HEK293 (cell line): ENCODE measurements around the gene ELOVL6.
"Not testable (repeated sequence)": the region's sequence is repeated elsewhere in the genome, so short reads cannot be mapped to it uniquely, and the experiment has no call there.

Experiments
- CTCF ChIA-PET: fragments of 350-600 bp; formaldehyde crosslinking; extraction: SDS; loops from one replicate; lab custom pipeline; 2021; ENCODE audit warnings: antibody characterized with exemption; lab: Yijun Ruan, JAX
- POLR2A ChIA-PET: fragments of 300-600 bp; formaldehyde crosslinking; extraction: SDS; loops from one replicate; lab custom pipeline; 2020; ENCODE audit warnings: antibody characterized with exemption, inconsistent platforms; lab: Yijun Ruan, JAX
- H3K27ac ChIP-seq: fragments of 200-500 bp; sonication (Bioruptor generic); 2 replicates; pipeline ENCODE4 v1.5.1; 2014; ENCODE audit warnings: low read depth, low read length, control low read depth, inconsistent platforms; ENCODE audit errors: extremely low read depth
- H3K36me3 ChIP-seq, 2 experiments: fragments of 200-500 bp in 1 of 2; sonication (Bioruptor generic) in 1 of 2; 1 replicate in 1 of 2; 2 replicates in 1 of 2; pipeline ENCODE4 v1.5.1; 2014 to 2017; ENCODE audit warnings: inconsistent platforms in 2 of 2, low read length in 2 of 2; ENCODE audit not compliant: control insufficient read depth in 2 of 2, insufficient read depth in 1 of 2
- H3K4me1 ChIP-seq: fragments of 200-500 bp; sonication (Bioruptor generic); 2 replicates; pipeline ENCODE4 v1.5.1; 2014; ENCODE audit warnings: mild to moderate bottlenecking, low read length, inconsistent platforms; ENCODE audit not compliant: control insufficient read depth, insufficient read depth
- H3K4me3 ChIP-seq: 2 replicates; pipeline ENCODE4 v1.5.1; 2011; ENCODE audit warnings: low read depth, mild to moderate bottlenecking, control low read depth, low read length, moderate library complexity
- H3K9me3 ChIP-seq: fragments of 200-500 bp; sonication (Bioruptor generic); 2 replicates; pipeline ENCODE4 v1.5.1; 2014; ENCODE audit warnings: low read depth, low read length, inconsistent platforms; ENCODE audit not compliant: control insufficient read depth, insufficient read depth
- FEZF1 ChIP-seq: fragments of 450-650 bp; formaldehyde crosslinking; IDR thresholded peaks from 2 replicates; pipeline ENCODE4 v1.5.1; 2016; ENCODE audit warnings: missing biosample characterization, missing genetic modification characterization
- HOXD13 ChIP-seq: sonication (generic); formaldehyde crosslinking; IDR thresholded peaks from 2 replicates; pipeline ENCODE4 v1.8.0; 2022; ENCODE audit warnings: missing genetic modification reagents, borderline replicate concordance
- MZF1 ChIP-seq: fragments of 450-650 bp; formaldehyde crosslinking; IDR thresholded peaks from 2 replicates; pipeline ENCODE4 v1.5.1; 2017; ENCODE audit warnings: missing biosample characterization, missing genetic modification characterization, borderline replicate concordance
- TRIM28 ChIP-seq: IDR thresholded peaks from 2 replicates; pipeline ENCODE4 v1.6.1; 2011; ENCODE audit warnings: low read length, control low read depth, borderline replicate concordance
- WT1 ChIP-seq: fragments of 450-650 bp; formaldehyde crosslinking; IDR thresholded peaks from 2 replicates; pipeline ENCODE4 v1.5.1; 2016; ENCODE audit warnings: missing biosample characterization, missing genetic modification characterization
- ZBTB48 ChIP-seq: fragments of 450-650 bp; formaldehyde crosslinking; IDR thresholded peaks from 2 replicates; pipeline ENCODE4 v1.5.1; 2016; ENCODE audit warnings: missing biosample characterization, missing genetic modification characterization
- ZBTB8A ChIP-seq: fragments of 450-650 bp; formaldehyde crosslinking; IDR thresholded peaks from 2 replicates; pipeline ENCODE4 v1.5.1; 2016; ENCODE audit warnings: missing biosample characterization, missing genetic modification characterization
- ZFHX2 ChIP-seq: fragments of 450-650 bp; formaldehyde crosslinking; conservative IDR thresholded peaks from 2 replicates; pipeline ENCODE4 v1.5.1; 2016; ENCODE audit warnings: missing biosample characterization, missing genetic modification characterization
- ZFP69B ChIP-seq: fragments of 450-650 bp; formaldehyde crosslinking; IDR thresholded peaks from 2 replicates; pipeline ENCODE4 v1.5.1; 2016; ENCODE audit warnings: missing biosample characterization, missing genetic modification characterization
- ZNF148 ChIP-seq: fragments of 450-650 bp; formaldehyde crosslinking; IDR thresholded peaks from 2 replicates; pipeline ENCODE4 v1.5.0; 2017; ENCODE audit warnings: missing biosample characterization, missing genetic modification characterization, borderline replicate concordance
- ZNF350 ChIP-seq: fragments of 450-650 bp; formaldehyde crosslinking; IDR thresholded peaks from 2 replicates; pipeline ENCODE4 v1.5.0; 2017; ENCODE audit warnings: missing biosample characterization, mild to moderate bottlenecking, missing genetic modification characterization
- ZNF530 ChIP-seq: fragments of 450-650 bp; formaldehyde crosslinking; IDR thresholded peaks from 2 replicates; pipeline ENCODE4 v1.5.1; 2016; ENCODE audit warnings: low read depth, missing biosample characterization, missing genetic modification characterization
- ZNF707 ChIP-seq: fragments of 450-650 bp; formaldehyde crosslinking; IDR thresholded peaks from 2 replicates; pipeline ENCODE4 v1.5.1; 2016; ENCODE audit warnings: missing biosample characterization, missing genetic modification characterization
- ZSCAN16 ChIP-seq: fragments of 450-650 bp; formaldehyde crosslinking; IDR thresholded peaks from 2 replicates; pipeline ENCODE4 v1.5.1; 2016; ENCODE audit warnings: missing biosample characterization, missing genetic modification characterization
- TF ChIP-seq, protein P1 (sequence below): fragments of 450-650 bp; formaldehyde crosslinking; IDR thresholded peaks from 2 replicates; pipeline ENCODE4 v1.5.1; 2016; ENCODE audit warnings: missing biosample characterization, missing genetic modification characterization
- TF ChIP-seq, protein P2 (sequence below): fragments of 450-650 bp; formaldehyde crosslinking; optimal IDR thresholded peaks from 2 replicates; pipeline ENCODE3; 2016; ENCODE audit warnings: missing biosample characterization, mild to moderate bottlenecking, missing genetic modification characterization
- TF ChIP-seq, protein P3 (sequence below): fragments of 450-650 bp; formaldehyde crosslinking; IDR thresholded peaks from 2 replicates; pipeline ENCODE4 v1.5.1; 2016; ENCODE audit warnings: missing biosample characterization, missing genetic modification characterization, borderline replicate concordance
- TF ChIP-seq, protein P4 (sequence below): fragments of 450-650 bp; formaldehyde crosslinking; IDR thresholded peaks from 2 replicates; pipeline ENCODE4 v1.5.1; 2016; ENCODE audit warnings: missing biosample characterization, missing genetic modification characterization

ELOVL6 gene

GRCh38 chr4:110245577-110245976, 47.2 kb upstream of the ELOVL6 start:
- POLR2A ChIA-PET: no interaction called here

DNA sequence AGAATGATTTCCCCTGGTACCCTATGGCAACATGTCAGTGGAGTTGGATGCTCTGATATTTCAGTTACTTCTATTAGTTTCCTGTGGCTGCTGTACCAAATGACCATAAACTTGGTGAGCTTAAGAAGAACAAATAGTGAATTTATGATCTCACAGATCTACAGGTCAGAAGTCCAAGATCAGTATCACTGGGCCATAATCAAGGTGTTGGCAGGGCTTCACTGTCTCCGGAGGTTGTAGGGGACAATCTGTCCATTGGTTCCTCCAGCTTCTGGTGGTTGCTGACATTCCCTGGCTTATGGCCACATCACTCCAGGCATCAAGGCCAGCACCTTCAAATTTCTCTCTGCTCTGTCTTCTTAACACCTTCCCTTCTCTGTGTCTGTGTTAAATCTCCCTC, 37.9 kb upstream of the ELOVL6 start:
- TF ChIP-seq, protein P1, sequence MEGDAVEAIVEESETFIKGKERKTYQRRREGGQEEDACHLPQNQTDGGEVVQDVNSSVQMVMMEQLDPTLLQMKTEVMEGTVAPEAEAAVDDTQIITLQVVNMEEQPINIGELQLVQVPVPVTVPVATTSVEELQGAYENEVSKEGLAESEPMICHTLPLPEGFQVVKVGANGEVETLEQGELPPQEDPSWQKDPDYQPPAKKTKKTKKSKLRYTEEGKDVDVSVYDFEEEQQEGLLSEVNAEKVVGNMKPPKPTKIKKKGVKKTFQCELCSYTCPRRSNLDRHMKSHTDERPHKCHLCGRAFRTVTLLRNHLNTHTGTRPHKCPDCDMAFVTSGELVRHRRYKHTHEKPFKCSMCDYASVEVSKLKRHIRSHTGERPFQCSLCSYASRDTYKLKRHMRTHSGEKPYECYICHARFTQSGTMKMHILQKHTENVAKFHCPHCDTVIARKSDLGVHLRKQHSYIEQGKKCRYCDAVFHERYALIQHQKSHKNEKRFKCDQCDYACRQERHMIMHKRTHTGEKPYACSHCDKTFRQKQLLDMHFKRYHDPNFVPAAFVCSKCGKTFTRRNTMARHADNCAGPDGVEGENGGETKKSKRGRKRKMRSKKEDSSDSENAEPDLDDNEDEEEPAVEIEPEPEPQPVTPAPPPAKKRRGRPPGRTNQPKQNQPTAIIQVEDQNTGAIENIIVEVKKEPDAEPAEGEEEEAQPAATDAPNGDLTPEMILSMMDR (tag by site-specific recombination): no peak
- TF ChIP-seq MZF1 (tag by site-specific recombination) (no peak), ZBTB8A (tag by site-specific recombination) (no peak), ZSCAN16 (tag by site-specific recombination) (no peak)
- TF ChIP-seq, protein P2, sequence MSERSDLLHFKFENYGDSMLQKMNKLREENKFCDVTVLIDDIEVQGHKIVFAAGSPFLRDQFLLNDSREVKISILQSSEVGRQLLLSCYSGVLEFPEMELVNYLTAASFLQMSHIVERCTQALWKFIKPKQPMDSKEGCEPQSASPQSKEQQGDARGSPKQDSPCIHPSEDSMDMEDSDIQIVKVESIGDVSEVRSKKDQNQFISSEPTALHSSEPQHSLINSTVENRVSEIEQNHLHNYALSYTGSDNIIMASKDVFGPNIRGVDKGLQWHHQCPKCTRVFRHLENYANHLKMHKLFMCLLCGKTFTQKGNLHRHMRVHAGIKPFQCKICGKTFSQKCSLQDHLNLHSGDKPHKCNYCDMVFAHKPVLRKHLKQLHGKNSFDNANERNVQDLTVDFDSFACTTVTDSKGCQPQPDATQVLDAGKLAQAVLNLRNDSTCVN (tag by site-specific recombination): no peak
- TF ChIP-seq, protein P3, sequence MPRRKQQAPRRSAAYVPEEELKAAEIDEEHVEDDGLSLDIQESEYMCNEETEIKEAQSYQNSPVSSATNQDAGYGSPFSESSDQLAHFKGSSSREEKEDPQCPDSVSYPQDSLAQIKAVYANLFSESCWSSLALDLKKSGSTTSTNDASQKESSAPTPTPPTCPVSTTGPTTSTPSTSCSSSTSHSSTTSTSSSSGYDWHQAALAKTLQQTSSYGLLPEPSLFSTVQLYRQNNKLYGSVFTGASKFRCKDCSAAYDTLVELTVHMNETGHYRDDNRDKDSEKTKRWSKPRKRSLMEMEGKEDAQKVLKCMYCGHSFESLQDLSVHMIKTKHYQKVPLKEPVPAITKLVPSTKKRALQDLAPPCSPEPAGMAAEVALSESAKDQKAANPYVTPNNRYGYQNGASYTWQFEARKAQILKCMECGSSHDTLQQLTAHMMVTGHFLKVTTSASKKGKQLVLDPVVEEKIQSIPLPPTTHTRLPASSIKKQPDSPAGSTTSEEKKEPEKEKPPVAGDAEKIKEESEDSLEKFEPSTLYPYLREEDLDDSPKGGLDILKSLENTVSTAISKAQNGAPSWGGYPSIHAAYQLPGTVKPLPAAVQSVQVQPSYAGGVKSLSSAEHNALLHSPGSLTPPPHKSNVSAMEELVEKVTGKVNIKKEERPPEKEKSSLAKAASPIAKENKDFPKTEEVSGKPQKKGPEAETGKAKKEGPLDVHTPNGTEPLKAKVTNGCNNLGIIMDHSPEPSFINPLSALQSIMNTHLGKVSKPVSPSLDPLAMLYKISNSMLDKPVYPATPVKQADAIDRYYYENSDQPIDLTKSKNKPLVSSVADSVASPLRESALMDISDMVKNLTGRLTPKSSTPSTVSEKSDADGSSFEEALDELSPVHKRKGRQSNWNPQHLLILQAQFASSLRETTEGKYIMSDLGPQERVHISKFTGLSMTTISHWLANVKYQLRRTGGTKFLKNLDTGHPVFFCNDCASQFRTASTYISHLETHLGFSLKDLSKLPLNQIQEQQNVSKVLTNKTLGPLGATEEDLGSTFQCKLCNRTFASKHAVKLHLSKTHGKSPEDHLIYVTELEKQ (tag by site-specific recombination): no peak
- CTCF ChIA-PET: no interaction called here
- H3K36me3 ChIP-seq: no peaks in the 10 kb centered on the region
- H3K9me3 ChIP-seq: no peaks in the 10 kb centered on the region
- no peak overlapping the region for H3K4me3 ChIP-seq
- no peaks in the 10 kb centered on the region for H3K4me1 ChIP-seq
- H3K27ac ChIP-seq: no peak overlapping the region
- POLR2A ChIA-PET: no interaction called here

More at GRCh38 chr4:110245577-110245976, 47.2 kb upstream of the ELOVL6 start:
- Histone ChIP-seq H3K36me3 (no peaks in the 10 kb centered on the region), H3K4me1 (no peaks in the 10 kb centered on the region), H3K9me3 (no peaks in the 10 kb centered on the region)
- TF ChIP-seq ZNF707 (no peak), WT1 (tag by site-specific recombination) (0 out of 2 replicates have a peak, but pooled peaks have one; percentile 32), HOXD13 (CRISPR knock-in tag) (no peak), ZNF530 (tag by site-specific recombination) (no peak)
- TF ChIP-seq, all 188 proteins: peak for 1
- Histone ChIP-seq H3K4me3 (no peak overlapping the region), H3K27ac (no peak overlapping the region)
- CTCF ChIA-PET: no interaction called here

GRCh38 chr4:110233581-110233980, 35.2 kb upstream of the ELOVL6 start:
- H3K27ac ChIP-seq, H3K4me3 ChIP-seq, H3K4me1 ChIP-seq, POLR2A ChIA-PET, H3K36me3 ChIP-seq, H3K9me3 ChIP-seq, CTCF ChIA-PET: not testable (repeated sequence)

DNA sequence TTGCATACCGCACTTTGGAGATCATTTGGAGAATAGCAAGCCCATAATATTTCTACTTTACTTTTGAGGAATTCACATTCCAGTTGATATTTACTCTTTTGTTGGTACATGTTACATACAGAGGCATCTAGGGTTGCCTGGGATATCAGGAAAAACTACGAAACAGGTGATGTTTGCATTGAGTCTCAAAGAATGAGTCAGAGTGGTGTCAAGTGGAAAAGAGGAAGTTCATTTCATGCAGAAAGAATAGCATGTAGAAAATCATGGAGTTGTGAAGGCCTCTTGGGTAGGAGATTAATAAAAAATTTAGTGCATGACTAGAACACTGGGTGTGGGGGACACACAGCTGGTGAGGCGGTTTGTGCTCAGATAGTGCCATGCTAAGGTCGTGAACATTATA, 33.5 kb upstream of the ELOVL6 start:
- Histone ChIP-seq H3K27ac (no peak overlapping the region), H3K9me3 (no peaks in the 10 kb centered on the region), H3K4me3 (no peak overlapping the region), H3K36me3 (no peaks in the 10 kb centered on the region), H3K4me1 (no peaks in the 10 kb centered on the region)
- POLR2A ChIA-PET: no interaction called here
- CTCF ChIA-PET: interaction anchor here (0.7 kb wide), 1 partner anchor 45 kb away, joined by 4 read pairs; no protein-coding TSS in a partner anchor
- TF ChIP-seq FEZF1 (tag by site-specific recombination): no peak
- TF ChIP-seq, protein P4, sequence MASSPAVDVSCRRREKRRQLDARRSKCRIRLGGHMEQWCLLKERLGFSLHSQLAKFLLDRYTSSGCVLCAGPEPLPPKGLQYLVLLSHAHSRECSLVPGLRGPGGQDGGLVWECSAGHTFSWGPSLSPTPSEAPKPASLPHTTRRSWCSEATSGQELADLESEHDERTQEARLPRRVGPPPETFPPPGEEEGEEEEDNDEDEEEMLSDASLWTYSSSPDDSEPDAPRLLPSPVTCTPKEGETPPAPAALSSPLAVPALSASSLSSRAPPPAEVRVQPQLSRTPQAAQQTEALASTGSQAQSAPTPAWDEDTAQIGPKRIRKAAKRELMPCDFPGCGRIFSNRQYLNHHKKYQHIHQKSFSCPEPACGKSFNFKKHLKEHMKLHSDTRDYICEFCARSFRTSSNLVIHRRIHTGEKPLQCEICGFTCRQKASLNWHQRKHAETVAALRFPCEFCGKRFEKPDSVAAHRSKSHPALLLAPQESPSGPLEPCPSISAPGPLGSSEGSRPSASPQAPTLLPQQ (tag by site-specific recombination): no peak
- no peak for TF ChIP-seq ZFP69B (tag by site-specific recombination)
- TF ChIP-seq ZNF148: no peak
- no peak for TF ChIP-seq ZFHX2 (tag by site-specific recombination)
- TF ChIP-seq ZNF350 (tag by site-specific recombination): no peak
- TF ChIP-seq TRIM28: no peak
- no peak for TF ChIP-seq ZBTB48 (tag by site-specific recombination)
